K562 (cell line): ENCODE results near the gene DENND1A. TPM values are rescaled to one million over a fixed set of nuclear protein-coding genes. Genes with fewer than 3 reads are reported as not detected.

Experiments
- ATAC-seq: fragments of 200-7000 bp; cut with Tn5 transposase; 3 replicates; pipeline ENCODE4 v1.9.1; 2020; ENCODE audit warnings: moderate library complexity
- BruUV-seq: library from RNA; stranded (reverse); fragments of 400-500 nt; replicated peaks from 2 replicates; lab custom pipeline; 2021; lab: Mats Ljungman, UMichigan
- CTCF ChIA-PET: fragments of 300-600 bp; formaldehyde crosslinking; extraction: SDS; loops from one replicate; lab custom pipeline; 2021; ENCODE audit warnings: low intra/inter-chr PET ratio; lab: Yijun Ruan, JAX
- POLR2A ChIA-PET: fragments of 300-600, 350-650 bp; sonication (Branson Sonifier 250); formaldehyde crosslinking; extraction: SDS; loops from one replicate; lab custom pipeline; 2021; ENCODE audit warnings: antibody characterized with exemption, inconsistent platforms; lab: Yijun Ruan, JAX
- DNase-seq, 4 experiments: peaks; one replicate each; pipeline versions ENCODE4 v3.0.0 to v3.0.0-alpha.2; 2011 to 2018; ENCODE audit warnings: low spot score in 3 of 4, mixed read lengths in 3 of 4; ENCODE audit errors: extremely low read depth in 1 of 4
- FAIRE-seq: peaks from 2 replicates; lab custom pipeline; 2011; peaks lifted over from hg19 to GRCh38; lab: Jason Lieb, UNC
- H2AFZ ChIP-seq: 2 replicates; pipeline ENCODE4 v1.6.0; 2011; ENCODE audit warnings: low read depth, low read length, control low read depth, inconsistent platforms
- H3K27ac ChIP-seq: fragments of 200-600 bp; 3 replicates; pipeline ENCODE4 v1.8.0; 2011; ENCODE audit warnings: low read depth, mild to moderate bottlenecking, control low read depth, inconsistent platforms, low read length, moderate library complexity, mixed read lengths; ENCODE audit errors: extremely low read depth
- H3K27me3 ChIP-seq, 2 experiments: fragments of 300-600 bp in 1 of 2; 2 replicates in 1 of 2; 3 replicates in 1 of 2; pipeline versions ENCODE4 v1.6.0 to v1.8.0; 2011; ENCODE audit warnings: inconsistent platforms in 2 of 2, low read length in 2 of 2, mild to moderate bottlenecking in 1 of 2, mixed read lengths in 1 of 2, moderate library complexity in 1 of 2; ENCODE audit not compliant: control insufficient read depth in 2 of 2, insufficient read depth in 2 of 2
- H3K36me3 ChIP-seq: fragments of 300-600 bp; 3 replicates; pipeline ENCODE4 v1.8.0; 2011; ENCODE audit warnings: mild to moderate bottlenecking, low read length, inconsistent platforms; ENCODE audit not compliant: control insufficient read depth, insufficient read depth
- H3K4me1 ChIP-seq, 2 experiments: fragments of 200-600 bp in 1 of 2; replicated peaks in 1 of 2; 2 replicates in 1 of 2; 3 replicates in 1 of 2; pipeline versions ENCODE4 v1.5.1 to v1.8.0; 2011; ENCODE audit warnings: inconsistent platforms in 2 of 2, low read length in 2 of 2, mild to moderate bottlenecking in 1 of 2, mixed read lengths in 1 of 2, moderate library complexity in 1 of 2; ENCODE audit not compliant: control insufficient read depth in 2 of 2, insufficient read depth in 2 of 2
- H3K4me2 ChIP-seq: 2 replicates; pipeline ENCODE4 v1.6.1; 2011; ENCODE audit warnings: low read length, control low read depth, inconsistent platforms, mixed read lengths; ENCODE audit not compliant: insufficient read depth
- H3K4me3 ChIP-seq: fragments of 200-600 bp; sonication (generic), shearing (Covaris generic); 2 replicates; pipeline ENCODE4 v1.5.1; 2016; ENCODE audit warnings: control low read depth, inconsistent platforms
- H3K79me2 ChIP-seq: fragments of 200-600 bp; 3 replicates; pipeline ENCODE4 v1.8.0; 2011; ENCODE audit warnings: low read length, inconsistent platforms; ENCODE audit not compliant: control insufficient read depth, insufficient read depth
- H3K9ac ChIP-seq, 2 experiments: 2 replicates each; pipeline versions ENCODE4 v1.6.0 to v1.6.1; 2011; ENCODE audit warnings: low read depth in 2 of 2, low read length in 2 of 2, control low read depth in 1 of 2, inconsistent platforms in 1 of 2, mild to moderate bottlenecking in 1 of 2, mixed read lengths in 1 of 2; ENCODE audit not compliant: insufficient read depth in 1 of 2
- H3K9me1 ChIP-seq: one replicate; pipeline ENCODE4 v1.6.0; 2011; ENCODE audit warnings: inconsistent platforms, mild to moderate bottlenecking, low read length, moderate library complexity; ENCODE audit not compliant: control insufficient read depth, insufficient read depth
- H3K9me3 ChIP-seq: replicated peaks from 2 replicates; pipeline ENCODE4 v1.5.1; 2011; ENCODE audit warnings: low read depth, low read length, inconsistent platforms; ENCODE audit not compliant: control insufficient read depth, insufficient read depth
- H4K20me1 ChIP-seq: replicated peaks from 2 replicates; pipeline ENCODE4 v1.6.1; 2011; ENCODE audit warnings: low read length, inconsistent platforms, mixed read lengths; ENCODE audit not compliant: control insufficient read depth, insufficient read depth
- ADNP ChIP-seq: fragments of 200-800 bp; sonication (Bioruptor generic); IDR thresholded peaks from 2 replicates; pipeline ENCODE4 v1.6.1; 2016; ENCODE audit warnings: missing genetic modification characterization, missing compliant biosample characterization
- ATF6 ChIP-seq: sonication (generic); formaldehyde crosslinking; IDR thresholded peaks from 2 replicates; pipeline ENCODE4 v1.4.0; 2020; ENCODE audit warnings: mild to moderate bottlenecking, missing genetic modification reagents
- BCOR ChIP-seq: fragments of 450-650 bp; IDR thresholded peaks from 2 replicates; pipeline ENCODE4 v1.6.1; 2016
- ESRRB ChIP-seq: fragments of 250-450 bp; sonication (Bioruptor Pico); IDR thresholded peaks from 2 replicates; pipeline ENCODE4 v1.5.0; 2020; ENCODE audit warnings: mild to moderate bottlenecking, moderate library complexity, borderline replicate concordance
- GATA2 ChIP-seq: sonication (generic); formaldehyde crosslinking; IDR thresholded peaks from 2 replicates; pipeline ENCODE4 v1.4.0; 2020; ENCODE audit warnings: mild to moderate bottlenecking, missing genetic modification reagents
- HNRNPLL ChIP-seq: fragments of 200-400 bp; formaldehyde crosslinking; IDR thresholded peaks from 2 replicates; pipeline ENCODE4 v1.6.1; 2017; ENCODE audit warnings: low read length, low read depth, mild to moderate bottlenecking; ENCODE audit not compliant: poor library complexity, severe bottlenecking
- HOMEZ ChIP-seq: fragments of 250-450 bp; sonication (Bioruptor Pico); IDR thresholded peaks from 2 replicates; pipeline ENCODE4 v1.4.0; 2020; ENCODE audit warnings: mild to moderate bottlenecking, moderate library complexity
- MAZ ChIP-seq, 2 experiments: fragments of 450-650 bp in 1 of 2; sonication (generic) in 1 of 2; formaldehyde crosslinking; IDR thresholded peaks in 1 of 2; conservative IDR thresholded peaks in 1 of 2; 2 replicates each; pipeline versions ENCODE4 v1.4.0 to v1.5.0; 2020; ENCODE audit warnings: mild to moderate bottlenecking in 1 of 2, missing genetic modification reagents in 1 of 2
- MTA1 ChIP-seq: fragments of 450-650 bp; IDR thresholded peaks from 2 replicates; pipeline ENCODE4 v1.6.1; 2017; ENCODE audit warnings: borderline replicate concordance
- NFXL1 ChIP-seq: fragments of 450-650 bp; formaldehyde crosslinking; IDR thresholded peaks from 2 replicates; pipeline ENCODE4 v1.4.0; 2021; ENCODE audit warnings: mild to moderate bottlenecking
- THAP7 ChIP-seq: fragments of 250-450 bp; sonication (Bioruptor Pico); IDR thresholded peaks from 2 replicates; pipeline ENCODE4 v1.5.0; 2021
- TOE1 ChIP-seq, 2 experiments: fragments of 450-650 bp in 1 of 2; sonication (generic) in 1 of 2; formaldehyde crosslinking in 1 of 2; IDR thresholded peaks; 2 replicates each; pipeline versions ENCODE4 v1.7.1 to v1.8.0; 2016 to 2022; ENCODE audit warnings: borderline replicate concordance in 2 of 2, mild to moderate bottlenecking in 2 of 2, antibody characterized with exemption in 1 of 2, inconsistent platforms in 1 of 2, low read depth in 1 of 2, missing genetic modification reagents in 1 of 2, moderate library complexity in 1 of 2
- ZNF12 ChIP-seq: sonication (generic); formaldehyde crosslinking; IDR thresholded peaks from 2 replicates; pipeline ENCODE4 v1.4.0; 2020; ENCODE audit warnings: mild to moderate bottlenecking, missing genetic modification reagents
- ZNF143 ChIP-seq: sonication (generic); formaldehyde crosslinking; IDR thresholded peaks from 2 replicates; pipeline ENCODE4 v1.9.0; 2022; ENCODE audit warnings: mild to moderate bottlenecking, missing genetic modification reagents
- ZNF197 ChIP-seq: fragments of 200-800 bp; sonication (Bioruptor generic); IDR thresholded peaks from 2 replicates; pipeline ENCODE4 v1.6.1; 2016; ENCODE audit warnings: low read depth, missing genetic modification characterization, missing compliant biosample characterization
- ZNF324 ChIP-seq: fragments of 250-450 bp; sonication (Bioruptor Pico); IDR thresholded peaks from 2 replicates; pipeline ENCODE4 v1.4.0; 2020; ENCODE audit warnings: mild to moderate bottlenecking
- WGBS: fragments of 100-300 bp; shearing (Covaris generic); methylation state at CpG from one replicate; pipeline ENCODE4 v1.1.6; 2016; ENCODE audit warnings: low coverage, mixed read lengths; ENCODE audit not compliant: insufficient coverage; ENCODE audit errors: missing lambda C conversion rate; 5-methylcytosine and 5-hydroxymethylcytosine counted together
- in situ Hi-C: fragments of 300-500 bp; cut with MboI; formaldehyde crosslinking; loops from 4 replicates; pipeline ENCODE4 v1.15.0; 2018; ENCODE audit warnings: inconsistent platforms, mixed read lengths
- intact Hi-C: fragments of 100-400 bp; cut with micrococcal nuclease; formaldehyde crosslinking; loops from 2 replicates; pipeline ENCODE4 v1.14.2; 2022
- polyA plus RNA-seq, 8 experiments: library from polyadenylated mRNA; depleted of rRNA in 4 of 8; stranded (reverse) in 5 of 8; unstranded in 3 of 8; fragments of >200 nt; fragmentation: Nextera tagmentation in 2 of 8; fragmentation: Illumina TruSeq in 1 of 8; extraction: Ambion mirVana in 2 of 8; extraction: Trizol in 1 of 8; gene quantifications; 2 replicates each; pipeline versions ENCODE4 v1.2.1 to v1.2.3, GENCODE V29; 2011 to 2014; ENCODE audit warnings: inconsistent platforms in 1 of 8, missing spikeins in 1 of 8
- total RNA-seq, 7 experiments: library from RNA; depleted of rRNA in 6 of 7; stranded (reverse); fragments of >200 nt in 6 of 7; fragmentation: Illumina TruSeq in 2 of 7; extraction: Trizol in 2 of 7; gene quantifications; 2 replicates each; pipeline versions ENCODE4 v1.2.1 to v1.2.3, GENCODE V29; 2011 to 2021; ENCODE audit warnings: low replicate concordance in 1 of 7

The DENND1A gene
- total and polyA plus RNA-seq, 9 of the 15 experiments (the other 6 are each of a cell fraction or from before 2014, with no cell fraction given): 7.6 to 29.5 (median 15.7) TPM

GRCh38 chr9:123495731-123496130, 434.2 kb downstream of the DENND1A start:
- DNase-seq: no peak

More at GRCh38 chr9:123495731-123496130, 434.2 kb downstream of the DENND1A start:
- BruUV-seq: no TSS peak
- FAIRE-seq (no peak), ATAC-seq (no peak)
- Histone ChIP-seq H3K27ac (no peak overlapping the region), H3K36me3 (no peaks in the 10 kb centered on the region), H3K4me1 (no peaks in the 10 kb centered on the region), H3K9me1 (no peaks in the 10 kb centered on the region), H3K79me2 (no peaks in the 10 kb centered on the region), H3K4me2 (no peak overlapping the region), H4K20me1 (0 out of 2 replicates have a peak, but pooled peaks cover 4% of the 10 kb centered on the region)
- intact Hi-C loops: no loop called here
- ChIA-PET POLR2A (no interaction called here), CTCF (no interaction called here)
- in situ Hi-C loops: no loop called here
- WGBS: 58% methylated on average over 7 of the region's 7 CpGs
- TF ChIP-seq NFXL1 (CRISPR knock-in tag) (no peak), ADNP (tag) (no peak), ESRRB (CRISPR knock-in tag) (no peak), ZNF143 (CRISPR knock-in tag) (no peak), THAP7 (CRISPR knock-in tag) (no peak), MTA1 (no peak), GATA2 (no peak), BCOR (no peak), ZNF12 (CRISPR knock-in tag) (no peak), TOE1 (IDR thresholded peaks at IDR 0.05; ENCODE audit: borderline replicate concordance) (no peak), TOE1 (CRISPR knock-in tag; IDR thresholded peaks at IDR 0.05; ENCODE audit: borderline replicate concordance, low read depth) (no peak), ZNF197 (CRISPR knock-in tag) (no peak), ZNF324 (CRISPR knock-in tag) (no peak), MAZ (CRISPR knock-in tag; conservative IDR thresholded peaks at IDR 0.05 in 1 of 2, IDR thresholded peaks at IDR 0.05 in 1 of 2) (no peak), HOMEZ (CRISPR knock-in tag) (no peak), HNRNPLL (no peak), ATF6 (CRISPR knock-in tag) (no peak)
- TF ChIP-seq, all 486 proteins: peak for 0
- Histone ChIP-seq H3K27me3 (no peaks in the 10 kb centered on the region; a peak in 1 of 5 replicates), H3K9me3 (no peaks in the 10 kb centered on the region), H3K9ac (no peak overlapping the region), H3K4me3 (no peak overlapping the region), H2AFZ (no peak overlapping the region)
